Prostate gland (tissue), 2 donors: Measurements from ENCODE around the gene C1orf174. TPM values are rescaled to one million over a fixed set of nuclear protein-coding genes. Genes with fewer than 3 reads are reported as not detected.

Source experiments
- DNase-seq: peaks from one replicate; pipeline ENCODE4 v3.0.0-alpha.2; 2019; ENCODE audit warnings: low spot score
- H3K27ac ChIP-seq, 2 donors: fragments of 200-600 bp; sonication (generic); 2 replicates each; pipeline ENCODE4 v1.5.1; 2017 to 2019
- H3K27me3 ChIP-seq: fragments of 200-600 bp; sonication (generic); replicated peaks from 2 replicates; pipeline ENCODE4 v1.5.1; 2019; ENCODE audit not compliant: insufficient read depth
- H3K36me3 ChIP-seq, 2 donors: fragments of 200-600 bp; sonication (generic); 1 replicate in 1 of 2; 2 replicates in 1 of 2; pipeline versions ENCODE4 v1.5.1 to v1.8.1; 2017 to 2019
- H3K4me1 ChIP-seq: fragments of 200-600 bp; sonication (generic); replicated peaks from 2 replicates; pipeline ENCODE4 v1.5.1; 2019
- H3K4me3 ChIP-seq, 2 donors: fragments of 200-600 bp; sonication (generic); 2 replicates each; pipeline ENCODE4 v1.5.1; 2017 to 2019
- H3K9me3 ChIP-seq: fragments of 200-600 bp; sonication (generic); 2 replicates; pipeline ENCODE4 v1.5.1; 2017
- POLR2A ChIP-seq: fragments of 450-650 bp; IDR thresholded peaks from one replicate; pipeline ENCODE4 v1.6.1; 2016; ENCODE audit warnings: antibody characterized with exemption, mild to moderate bottlenecking
- POLR2AphosphoS5 ChIP-seq: sonication (generic); formaldehyde crosslinking; IDR thresholded peaks from one replicate; pipeline ENCODE4 v1.6.1; 2017; ENCODE audit warnings: antibody characterized with exemption
- WGBS: methylation state at CpG from one replicate; pipeline ENCODE4 v1.1.5; 2018; 5-methylcytosine and 5-hydroxymethylcytosine counted together
- intact Hi-C: fragments of 100-400 bp; cut with DNase I; formaldehyde crosslinking; loops from one replicate; pipeline ENCODE4 v1.14.2; 2022
- total RNA-seq, 2 donors: library from RNA; depleted of rRNA; stranded (reverse); fragments of >200 nt; gene quantifications; one replicate each; pipeline ENCODE4 v1.1.0, GENCODE V29; 2016
- TF ChIP-seq, protein P1 (sequence below), 4 experiments: fragments of 200-600 bp in 2 of 4; fragments of 450-650 bp in 2 of 4; sonication (generic) in 2 of 4; IDR thresholded peaks; 1 replicate in 3 of 4; 2 replicates in 1 of 4; pipeline ENCODE4 v1.5.1; 2016 to 2019; ENCODE audit warnings: antibody characterized with exemption in 4 of 4, mild to moderate bottlenecking in 2 of 4, moderate library complexity in 2 of 4

Gene C1orf174
- total RNA-seq, 2 donors from 2014 or later = 27.1 to 32.7 TPM

DNA sequence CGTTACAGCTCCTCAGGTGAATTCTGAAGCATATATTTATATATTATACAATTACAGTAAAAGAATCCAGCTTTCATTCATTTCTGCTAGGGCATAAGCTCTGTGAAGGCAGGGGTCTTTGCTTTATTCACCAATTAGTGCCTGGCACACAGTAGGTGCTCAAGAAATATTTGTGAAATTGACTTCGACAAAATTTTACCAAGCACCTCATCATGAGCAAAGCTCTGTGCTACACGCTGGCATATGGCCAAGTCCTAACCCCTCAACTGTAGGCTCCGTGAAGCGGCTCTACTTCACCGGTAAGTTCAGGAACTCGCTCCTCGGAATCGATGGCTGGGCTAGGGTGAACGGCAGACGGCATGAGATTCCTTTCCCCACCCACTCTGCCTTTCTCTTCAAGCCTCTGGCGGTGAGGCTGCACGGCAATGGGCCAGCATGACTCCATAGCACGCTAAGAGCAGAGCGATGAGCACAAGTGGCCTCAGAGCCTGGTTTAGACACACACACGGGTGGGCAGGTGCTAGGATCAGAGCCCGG lies 8.7 kb downstream of the C1orf174 start:
- Histone ChIP-seq H3K27me3 (no peaks in the 10 kb centered on the region), H3K4me3 (no peak overlapping the region), H3K36me3 (peaks cover 0 to 5% of the 10 kb centered on the region in 2 donors), H3K4me1 (no peaks in the 10 kb centered on the region), H3K27ac (no peak overlapping the region), H3K9me3 (no peaks in the 10 kb centered on the region)
- DNase-seq = no peak
- 92% methylated on average over 17 of the region's 17 CpGs for WGBS
- intact Hi-C loops = no loop called here
- no peak for TF ChIP-seq POLR2AphosphoS5
- TF ChIP-seq POLR2A = no peak
- TF ChIP-seq, protein P1, sequence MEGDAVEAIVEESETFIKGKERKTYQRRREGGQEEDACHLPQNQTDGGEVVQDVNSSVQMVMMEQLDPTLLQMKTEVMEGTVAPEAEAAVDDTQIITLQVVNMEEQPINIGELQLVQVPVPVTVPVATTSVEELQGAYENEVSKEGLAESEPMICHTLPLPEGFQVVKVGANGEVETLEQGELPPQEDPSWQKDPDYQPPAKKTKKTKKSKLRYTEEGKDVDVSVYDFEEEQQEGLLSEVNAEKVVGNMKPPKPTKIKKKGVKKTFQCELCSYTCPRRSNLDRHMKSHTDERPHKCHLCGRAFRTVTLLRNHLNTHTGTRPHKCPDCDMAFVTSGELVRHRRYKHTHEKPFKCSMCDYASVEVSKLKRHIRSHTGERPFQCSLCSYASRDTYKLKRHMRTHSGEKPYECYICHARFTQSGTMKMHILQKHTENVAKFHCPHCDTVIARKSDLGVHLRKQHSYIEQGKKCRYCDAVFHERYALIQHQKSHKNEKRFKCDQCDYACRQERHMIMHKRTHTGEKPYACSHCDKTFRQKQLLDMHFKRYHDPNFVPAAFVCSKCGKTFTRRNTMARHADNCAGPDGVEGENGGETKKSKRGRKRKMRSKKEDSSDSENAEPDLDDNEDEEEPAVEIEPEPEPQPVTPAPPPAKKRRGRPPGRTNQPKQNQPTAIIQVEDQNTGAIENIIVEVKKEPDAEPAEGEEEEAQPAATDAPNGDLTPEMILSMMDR (IDR thresholded peaks at IDR 0.05) = no peak

DNA sequence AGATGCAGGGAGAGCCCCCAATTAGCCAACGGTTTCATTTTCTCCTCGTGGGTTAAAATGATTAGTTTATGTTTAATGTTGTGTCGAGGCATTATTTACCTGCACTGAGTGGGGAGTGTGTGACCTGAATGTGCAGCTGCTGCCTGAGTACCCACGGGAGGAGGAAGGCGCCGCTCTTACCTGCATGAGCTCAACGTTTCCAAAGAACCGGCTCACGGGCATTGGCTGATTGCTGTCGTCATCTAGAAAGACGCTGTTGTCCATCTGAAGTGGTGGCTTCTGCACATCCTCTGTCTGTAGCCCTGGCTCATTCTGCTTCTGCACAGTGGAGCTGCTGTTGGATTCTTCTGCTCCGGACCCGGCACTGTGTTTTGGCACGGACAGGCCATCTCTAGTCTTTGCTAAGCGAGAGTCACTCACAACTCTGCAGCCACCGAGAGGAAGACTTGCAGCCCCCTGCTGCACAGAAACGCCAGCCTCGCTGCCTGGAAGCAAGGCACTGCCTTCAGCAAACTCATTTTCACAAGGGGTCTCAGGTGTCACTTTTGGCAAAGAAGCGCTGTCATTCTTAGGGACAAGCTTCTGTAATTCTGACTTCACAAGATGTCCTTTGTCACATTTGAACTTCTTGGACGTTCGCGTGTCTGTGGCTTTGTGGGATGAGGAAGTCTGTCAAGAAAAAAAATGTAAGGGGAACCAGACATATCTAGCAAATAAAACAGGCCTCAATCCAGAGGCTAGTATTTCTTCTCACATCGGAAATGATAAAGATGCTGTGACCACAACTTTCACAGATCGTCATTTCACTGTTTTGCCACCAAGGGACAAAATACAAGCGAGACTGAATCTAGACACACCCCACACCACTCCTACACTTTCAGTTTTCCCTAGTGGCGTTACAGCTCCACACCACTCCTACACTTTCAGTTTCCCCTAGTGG lies 9.4 kb downstream of the C1orf174 start:
- Histone ChIP-seq H3K4me3 (no peak overlapping the region), H3K36me3 (peaks cover 0 to 5% of the 10 kb centered on the region in 2 donors), H3K27ac (no peak overlapping the region), H3K4me1 (no peaks in the 10 kb centered on the region), H3K9me3 (no peaks in the 10 kb centered on the region), H3K27me3 (no peaks in the 10 kb centered on the region)
- intact Hi-C loops = no loop called here
- no peak for DNase-seq
- no peak for TF ChIP-seq POLR2A
- TF ChIP-seq, protein P1 (IDR thresholded peaks at IDR 0.05) = no peak
- no peak for TF ChIP-seq POLR2AphosphoS5
- 81% methylated on average over 26 of the region's 26 CpGs for WGBS

DNA sequence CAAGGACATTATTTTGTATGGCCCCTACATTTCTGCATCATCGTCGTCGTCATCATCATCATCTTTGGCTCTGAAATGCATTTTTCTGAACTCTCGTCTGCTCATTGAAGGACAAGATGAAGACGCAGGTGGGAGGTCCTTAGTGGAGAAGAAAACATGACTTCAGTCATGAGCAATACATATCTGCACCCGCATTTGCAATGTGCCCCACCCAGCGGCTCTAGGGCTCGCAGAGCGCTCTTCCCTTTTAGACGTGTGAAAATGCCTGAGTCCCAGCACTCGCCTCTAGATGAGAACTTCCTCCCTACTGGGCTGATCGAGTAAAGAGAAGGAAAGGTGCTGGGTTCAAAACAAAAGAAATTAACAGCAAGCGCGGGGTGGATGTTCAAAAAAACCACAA lies 10.1 kb downstream of the C1orf174 start:
- no peaks in the 10 kb centered on the region for H3K27me3 ChIP-seq
- H3K4me3 ChIP-seq = no peak overlapping the region
- TF ChIP-seq POLR2A (no peak), POLR2AphosphoS5 (no peak)
- TF ChIP-seq, protein P1 (IDR thresholded peaks at IDR 0.05) = no peak
- peaks cover 0 to 5% of the 10 kb centered on the region in 2 donors for H3K36me3 ChIP-seq
- 92% methylated on average over 14 of the region's 14 CpGs for WGBS
- H3K4me1 ChIP-seq = no peaks in the 10 kb centered on the region
- no peaks in the 10 kb centered on the region for H3K9me3 ChIP-seq
- H3K27ac ChIP-seq = no peak overlapping the region
- DNase-seq = no peak
- intact Hi-C loops = no loop called here

DNA sequence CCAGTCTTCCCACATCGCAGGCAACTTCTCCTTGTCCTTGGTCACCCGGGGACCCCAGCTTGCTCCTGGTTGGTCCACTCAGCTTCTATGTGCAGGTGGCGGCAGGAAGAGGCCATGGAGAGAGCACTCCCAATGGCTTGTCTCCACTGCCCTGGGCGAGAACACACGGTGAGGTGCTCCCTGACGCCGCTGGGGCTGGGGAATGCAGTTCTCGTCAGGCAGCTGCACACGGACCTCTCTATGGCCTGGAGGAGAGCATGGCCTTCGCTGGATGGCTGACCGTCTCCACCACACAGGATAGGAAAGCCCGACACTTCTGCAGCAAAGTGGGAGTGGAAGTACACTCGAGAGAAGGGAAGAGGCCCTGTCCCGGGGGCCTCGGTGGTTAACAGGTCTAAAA lies 11.8 kb downstream of the C1orf174 start:
- Histone ChIP-seq H3K36me3 (peaks cover 0 to 5% of the 10 kb centered on the region in 2 donors), H3K4me3 (no peak overlapping the region), H3K27ac (no peak overlapping the region), H3K9me3 (no peaks in the 10 kb centered on the region), H3K4me1 (no peaks in the 10 kb centered on the region), H3K27me3 (no peaks in the 10 kb centered on the region)
- TF ChIP-seq, protein P1 (IDR thresholded peaks at IDR 0.05) = no peak
- TF ChIP-seq POLR2A (no peak), POLR2AphosphoS5 (no peak)
- DNase-seq = no peak
- intact Hi-C loops = no loop called here
- whole genome bisulfite sequencing = 89% methylated on average over 15 of the region's 15 CpGs
